Natural killer cell treated with Interleukin-12 subunit alpha and Interleukin-12 subunit beta and Interleukin-15 and Interleukin-18, amount 100 ng/mL, for 72 hours (primary cell): ENCODE data around the gene FGF1. TPM values are rescaled to one million over a fixed set of nuclear protein-coding genes. Genes with fewer than 3 reads are reported as not detected.

Source experiments
- ATAC-seq, 2 donors: fragments of 150-1000 bp; cut with Tn5 transposase in 1 of 2; sonication (Bioruptor Pico), chemical (Tn5 transposase) in 1 of 2; 2 replicates each; pipeline ENCODE4 v1.10.0; 2021
- DNase-seq: peaks from one replicate; pipeline ENCODE4 v3.0.0; 2022; ENCODE audit warnings: low spot score
- H3K27ac Mint-ChIP-seq, 2 donors: 1 replicate in 1 of 2; 2 replicates in 1 of 2; pipeline ENCODE4 v1.8.0; 2022; ENCODE audit warnings: mixed read lengths in 2 of 2, mild to moderate bottlenecking in 1 of 2, moderate library complexity in 1 of 2
- H3K27me3 Mint-ChIP-seq, 2 donors: 1 replicate in 1 of 2; 2 replicates in 1 of 2; pipeline ENCODE4 v1.8.0; 2022; ENCODE audit warnings: mixed read lengths in 2 of 2
- H3K36me3 Mint-ChIP-seq: one replicate; pipeline ENCODE4 v1.8.0; 2022; ENCODE audit warnings: mixed read lengths
- H3K4me1 Mint-ChIP-seq, 2 donors: 1 replicate in 1 of 2; 2 replicates in 1 of 2; pipeline ENCODE4 v1.8.0; 2022; ENCODE audit warnings: low read depth in 2 of 2, mixed read lengths in 2 of 2, mild to moderate bottlenecking in 1 of 2
- H3K4me3 Mint-ChIP-seq: one replicate; pipeline ENCODE4 v1.8.0; 2022; ENCODE audit warnings: mixed read lengths
- H3K9me3 Mint-ChIP-seq: 2 replicates; pipeline ENCODE4 v1.8.0; 2022; ENCODE audit warnings: mixed read lengths
- total RNA-seq, 2 donors: library from RNA; stranded (reverse); gene quantifications; one replicate each; pipeline ENCODE4 v1.2.3, GENCODE V29; 2022

FGF1 gene
- total RNA-seq, 2 donors from 2014 or later = not detected

- DNase-seq = no peak
- peaks cover 0 to 5% of the 10 kb centered on the region in 2 donors for H3K4me1 Mint-ChIP-seq
- no peaks in the 10 kb centered on the region for H3K9me3 Mint-ChIP-seq
- no peak overlapping the region for H3K27ac Mint-ChIP-seq
- no peaks in the 10 kb centered on the region for H3K36me3 Mint-ChIP-seq
- no peak for ATAC-seq
- peaks cover 26 to 37% of the 10 kb centered on the region in 2 donors for H3K27me3 Mint-ChIP-seq
- no peak overlapping the region for H3K4me3 Mint-ChIP-seq
Measured at GRCh38 chr5:142600092-142600491, 85.8 kb downstream of the FGF1 start.

GRCh38 chr5:142598338-142598700 is 87.6 kb downstream of the FGF1 start:
- Mint-ChIP-seq H3K36me3 (no peaks in the 10 kb centered on the region), H3K4me3 (no peak overlapping the region), H3K4me1 (peaks cover 0 to 5% of the 10 kb centered on the region in 2 donors), H3K9me3 (no peaks in the 10 kb centered on the region), H3K27ac (no peak overlapping the region), H3K27me3 (peaks cover 30 to 46% of the 10 kb centered on the region in 2 donors)
- DNase-seq (no peak), ATAC-seq (no peak)

- Mint-ChIP-seq H3K9me3 (no peaks in the 10 kb centered on the region), H3K4me3 (no peak overlapping the region), H3K27ac (no peak overlapping the region), H3K36me3 (no peaks in the 10 kb centered on the region), H3K27me3 (peaks cover 24 to 44% of the 10 kb centered on the region in 2 donors), H3K4me1 (peaks cover 0 to 5% of the 10 kb centered on the region in 2 donors)
- ATAC-seq = peak; percentile 48 to 72
- DNase-seq = no peak
Measured at GRCh38 chr5:142597546-142598337, 88.1 kb downstream of the FGF1 start.

GRCh38 chr5:142597025-142597424 is 88.9 kb downstream of the FGF1 start:
- Mint-ChIP-seq H3K27ac (no peak overlapping the region), H3K9me3 (no peaks in the 10 kb centered on the region), H3K27me3 (peaks cover 27 to 48% of the 10 kb centered on the region in 2 donors), H3K4me1 (peaks cover 0 to 5% of the 10 kb centered on the region in 2 donors), H3K36me3 (no peaks in the 10 kb centered on the region), H3K4me3 (no peak overlapping the region)
- DNase-seq (no peak), ATAC-seq (no peak)

GRCh38 chr5:142592365-142592764 is 93.5 kb downstream of the FGF1 start:
- Mint-ChIP-seq H3K27me3 (peaks cover 32 to 54% of the 10 kb centered on the region in 2 donors), H3K4me1 (no peaks in the 10 kb centered on the region), H3K9me3 (no peaks in the 10 kb centered on the region), H3K27ac (no peak overlapping the region), H3K36me3 (no peaks in the 10 kb centered on the region), H3K4me3 (no peak overlapping the region)
- no peak for DNase-seq
- no peak for ATAC-seq

- no peak overlapping the region for H3K4me3 Mint-ChIP-seq
Measured at GRCh38 chr5:142590451-142591231, 95.2 kb downstream of the FGF1 start.

GRCh38 chr5:142589720-142590119 is 96.2 kb downstream of the FGF1 start:
- ATAC-seq (no peak), DNase-seq (no peak)
- no peaks in the 10 kb centered on the region for H3K4me1 Mint-ChIP-seq
- peaks cover 33 to 56% of the 10 kb centered on the region in 2 donors for H3K27me3 Mint-ChIP-seq
- H3K27ac Mint-ChIP-seq = no peak overlapping the region
- no peaks in the 10 kb centered on the region for H3K36me3 Mint-ChIP-seq
- no peaks in the 10 kb centered on the region for H3K9me3 Mint-ChIP-seq
- no peak overlapping the region for H3K4me3 Mint-ChIP-seq

More at GRCh38 chr5:142590451-142591231, 95.2 kb downstream of the FGF1 start:
- H3K36me3 Mint-ChIP-seq = no peaks in the 10 kb centered on the region
- DNase-seq = no peak
- no peaks in the 10 kb centered on the region for H3K9me3 Mint-ChIP-seq
- H3K27me3 Mint-ChIP-seq = peaks cover 33 to 59% of the 10 kb centered on the region in 2 donors
- H3K4me1 Mint-ChIP-seq = no peaks in the 10 kb centered on the region
- no peak for ATAC-seq
- H3K27ac Mint-ChIP-seq = no peak overlapping the region

GRCh38 chr5:142587354-142587965 is 98.4 kb downstream of the FGF1 start:
- H3K27me3 Mint-ChIP-seq = peaks cover 33 to 52% of the 10 kb centered on the region in 2 donors
- no peak for ATAC-seq
- no peaks in the 10 kb centered on the region for H3K36me3 Mint-ChIP-seq
- H3K9me3 Mint-ChIP-seq = no peaks in the 10 kb centered on the region
- H3K4me1 Mint-ChIP-seq = peaks cover 0 to 2% of the 10 kb centered on the region in 2 donors
- no peak for DNase-seq
- no peak overlapping the region for H3K27ac Mint-ChIP-seq
- no peak overlapping the region for H3K4me3 Mint-ChIP-seq

- Mint-ChIP-seq H3K4me3 (no peak overlapping the region), H3K27ac (no peak overlapping the region), H3K27me3 (peaks cover 30 to 44% of the 10 kb centered on the region in 2 donors), H3K36me3 (no peaks in the 10 kb centered on the region), H3K4me1 (peaks cover 0 to 2% of the 10 kb centered on the region in 2 donors), H3K9me3 (no peaks in the 10 kb centered on the region)
- DNase-seq (no peak), ATAC-seq (no peak)
Measured at GRCh38 chr5:142586552-142586951, 99.3 kb downstream of the FGF1 start.

- H3K27me3 Mint-ChIP-seq = peaks cover 22 to 33% of the 10 kb centered on the region in 2 donors
- H3K4me3 Mint-ChIP-seq = no peak overlapping the region
- H3K36me3 Mint-ChIP-seq = no peaks in the 10 kb centered on the region
Measured at GRCh38 chr5:142585451-142585850, 100.4 kb downstream of the FGF1 start.

GRCh38 chr5:142584891-142585290 is 101.0 kb downstream of the FGF1 start:
- Mint-ChIP-seq H3K9me3 (no peaks in the 10 kb centered on the region), H3K27me3 (peaks cover 19 to 31% of the 10 kb centered on the region in 2 donors), H3K36me3 (no peaks in the 10 kb centered on the region), H3K27ac (no peak overlapping the region), H3K4me1 (peaks cover 6 to 7% of the 10 kb centered on the region in 2 donors), H3K4me3 (no peak overlapping the region)
- DNase-seq = no peak
- ATAC-seq = no peak

More at GRCh38 chr5:142585451-142585850, 100.4 kb downstream of the FGF1 start:
- ATAC-seq = no peak
- Mint-ChIP-seq H3K27ac (no peak overlapping the region), H3K9me3 (no peaks in the 10 kb centered on the region), H3K4me1 (peaks cover under 1 to 2% of the 10 kb centered on the region in 2 donors)
- DNase-seq = no peak

GRCh38 chr5:142578161-142578830 is 107.6 kb downstream of the FGF1 start:
- Mint-ChIP-seq H3K4me3 (no peak overlapping the region), H3K9me3 (no peaks in the 10 kb centered on the region), H3K27me3 (peaks cover 5 to 12% of the 10 kb centered on the region in 2 donors), H3K27ac (no peak overlapping the region), H3K36me3 (peaks cover 7% of the 10 kb centered on the region), H3K4me1 (peaks cover 6 to 10% of the 10 kb centered on the region in 2 donors)
- DNase-seq = no peak
- no peak for ATAC-seq

GRCh38 chr5:142576804-142577203 is 109.1 kb downstream of the FGF1 start:
- peaks cover 0 to 5% of the 10 kb centered on the region in 2 donors for H3K27me3 Mint-ChIP-seq
- H3K36me3 Mint-ChIP-seq = peaks cover 7% of the 10 kb centered on the region
- H3K27ac Mint-ChIP-seq = no peak overlapping the region
- DNase-seq = no peak
- no peak for ATAC-seq
- H3K9me3 Mint-ChIP-seq = no peaks in the 10 kb centered on the region
- peaks cover 6 to 7% of the 10 kb centered on the region in 2 donors for H3K4me1 Mint-ChIP-seq
- H3K4me3 Mint-ChIP-seq = no peak overlapping the region
